ENCODE measurements around the gene SLC34A1.

DNA sequence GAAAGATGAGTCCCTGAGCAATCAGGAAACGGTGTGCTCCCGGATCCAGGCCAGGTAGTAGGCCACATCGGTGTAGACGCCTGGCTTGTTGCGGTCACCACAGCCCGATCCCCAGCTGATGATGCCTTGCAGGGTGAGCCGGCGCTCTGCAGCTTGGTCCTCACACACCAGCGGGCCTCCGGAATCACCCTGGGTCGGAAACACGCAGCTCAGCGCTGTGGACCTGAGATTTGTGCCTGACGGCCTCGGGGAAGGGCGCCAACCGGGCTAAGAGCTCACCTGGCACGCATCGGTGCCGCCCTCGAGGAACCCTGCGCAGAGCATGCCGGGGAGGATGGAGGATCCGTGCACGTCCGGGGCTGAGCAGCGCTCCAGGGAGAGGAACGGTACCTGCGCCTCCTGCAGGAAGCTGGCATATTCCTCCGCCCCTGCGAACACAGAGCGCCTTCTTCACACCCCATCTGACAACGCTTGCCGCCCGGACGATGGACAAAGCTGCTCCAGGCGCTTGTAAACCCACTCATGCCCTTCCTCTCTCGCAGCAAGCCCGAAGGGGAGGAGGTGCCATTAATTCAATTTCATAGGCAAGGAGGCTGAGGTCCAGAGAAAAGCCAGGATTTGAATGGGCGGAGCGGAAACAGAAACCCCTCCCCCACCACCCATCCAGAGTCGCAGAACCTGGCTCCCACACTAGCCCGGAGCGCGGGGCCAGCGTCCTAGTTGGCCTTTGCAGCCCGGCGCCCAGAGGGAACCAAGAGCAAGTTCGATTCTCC is 18.2 kb downstream of the SLC34A1 start:
- TF ChIP-seq, protein P1, sequence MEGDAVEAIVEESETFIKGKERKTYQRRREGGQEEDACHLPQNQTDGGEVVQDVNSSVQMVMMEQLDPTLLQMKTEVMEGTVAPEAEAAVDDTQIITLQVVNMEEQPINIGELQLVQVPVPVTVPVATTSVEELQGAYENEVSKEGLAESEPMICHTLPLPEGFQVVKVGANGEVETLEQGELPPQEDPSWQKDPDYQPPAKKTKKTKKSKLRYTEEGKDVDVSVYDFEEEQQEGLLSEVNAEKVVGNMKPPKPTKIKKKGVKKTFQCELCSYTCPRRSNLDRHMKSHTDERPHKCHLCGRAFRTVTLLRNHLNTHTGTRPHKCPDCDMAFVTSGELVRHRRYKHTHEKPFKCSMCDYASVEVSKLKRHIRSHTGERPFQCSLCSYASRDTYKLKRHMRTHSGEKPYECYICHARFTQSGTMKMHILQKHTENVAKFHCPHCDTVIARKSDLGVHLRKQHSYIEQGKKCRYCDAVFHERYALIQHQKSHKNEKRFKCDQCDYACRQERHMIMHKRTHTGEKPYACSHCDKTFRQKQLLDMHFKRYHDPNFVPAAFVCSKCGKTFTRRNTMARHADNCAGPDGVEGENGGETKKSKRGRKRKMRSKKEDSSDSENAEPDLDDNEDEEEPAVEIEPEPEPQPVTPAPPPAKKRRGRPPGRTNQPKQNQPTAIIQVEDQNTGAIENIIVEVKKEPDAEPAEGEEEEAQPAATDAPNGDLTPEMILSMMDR (conservative IDR thresholded peaks at IDR 0.05; ENCODE audit: low read depth, low read length) = peak; percentile 58
- TF ChIP-seq EZH2 (IDR thresholded peaks at IDR 0.05; ENCODE audit: borderline replicate concordance, low read depth, low read length, poor library complexity, severe bottlenecking) = no peak

Data from A673 (cell line).